Dermis blood vessel endothelial cell (primary cell): ENCODE data around the gene KCNJ1. TPM values are rescaled to one million over a fixed set of nuclear protein-coding genes. Genes with fewer than 3 reads are reported as not detected.
A peak's percentile ranks its signal among the peaks of the same experiment; 100 is the strongest.

Source experiments
- DNase-seq: peaks from one replicate; pipeline ENCODE4 v3.0.0; 2010
- total RNA-seq: library from RNA; depleted of rRNA; stranded (reverse); fragments of >200 nt; gene quantifications from 2 replicates; pipeline ENCODE4 v1.2.3, GENCODE V29; 2014

The KCNJ1 gene
- total RNA-seq, 1 donor from 2014 or later = 0.34 TPM

- DNase-seq = no peak
These were observed 14.1 kb upstream of the KCNJ1 start for GRCh38 chr11:128881221-128881620.

GRCh38 chr11:128879817-128880216, 12.7 kb upstream of the KCNJ1 start:
- DNase-seq = no peak

GRCh38 chr11:128878455-128878854, 11.4 kb upstream of the KCNJ1 start:
- DNase-seq = no peak

GRCh38 chr11:128877726-128878125, 10.6 kb upstream of the KCNJ1 start:
- DNase-seq = no peak

- DNase-seq = no peak
These were observed 9.1 kb upstream of the KCNJ1 start for GRCh38 chr11:128876133-128876650.

- no peak for DNase-seq
These were observed 7.3 kb upstream of the KCNJ1 start for GRCh38 chr11:128874427-128874826.

GRCh38 chr11:128872594-128872993, 5.5 kb upstream of the KCNJ1 start:
- DNase-seq = no peak

GRCh38 chr11:128872094-128872493, 5.0 kb upstream of the KCNJ1 start:
- DNase-seq = no peak

GRCh38 chr11:128871168-128871610, 4.1 kb upstream of the KCNJ1 start:
- no peak for DNase-seq

GRCh38 chr11:128868841-128869671, 2.0 kb upstream of the KCNJ1 start:
- no peak for DNase-seq

- peak; percentile 27 for DNase-seq
These were observed 1.6 kb downstream of the KCNJ1 start for GRCh38 chr11:128865490-128865889.

GRCh38 chr11:128862908-128863660, 4.0 kb downstream of the KCNJ1 start:
- peak; percentile 41 for DNase-seq

GRCh38 chr11:128862406-128862805, 4.7 kb downstream of the KCNJ1 start:
- no peak for DNase-seq

- DNase-seq = no peak
These were observed 6.3 kb downstream of the KCNJ1 start for GRCh38 chr11:128860571-128861361.

GRCh38 chr11:128859563-128860441, 7.3 kb downstream of the KCNJ1 start:
- peak; percentile 86 for DNase-seq

- DNase-seq = no peak
These were observed 9.8 kb downstream of the KCNJ1 start for GRCh38 chr11:128857341-128857740.

GRCh38 chr11:128856241-128856640, 10.9 kb downstream of the KCNJ1 start:
- no peak for DNase-seq

- no peak for DNase-seq
These were observed 12.3 kb downstream of the KCNJ1 start for GRCh38 chr11:128854841-128855240.

- no peak for DNase-seq
These were observed 13.5 kb downstream of the KCNJ1 start for GRCh38 chr11:128853559-128853958.

GRCh38 chr11:128852327-128853023, 14.6 kb downstream of the KCNJ1 start:
- DNase-seq = no peak

GRCh38 chr11:128848815-128849455, 18.2 kb downstream of the KCNJ1 start:
- peak; percentile 88 for DNase-seq
